Liver (tissue), 9 donors: ENCODE measurements around the gene ARPP21. TPM values are rescaled to one million over a fixed set of nuclear protein-coding genes. Genes with fewer than 3 reads are reported as not detected.

ENCODE experiments used
- DNase-seq: peaks from one replicate; pipeline ENCODE4 v3.0.0-alpha.2; 2017; ENCODE audit warnings: low spot score
- H3K27ac ChIP-seq, 2 donors: one replicate each; pipeline ENCODE4 v1.7.0; 2013; ENCODE audit warnings: inconsistent platforms in 2 of 2, low read length in 2 of 2, control low read depth in 1 of 2, low read depth in 1 of 2, mild to moderate bottlenecking in 1 of 2
- H3K27me3 ChIP-seq, 4 donors: one replicate each; pipeline versions ENCODE4 v1.6.1 to v1.7.0; 2013; ENCODE audit warnings: low read length in 3 of 4, inconsistent platforms in 1 of 4, mild to moderate bottlenecking in 1 of 4, moderate library complexity in 1 of 4; ENCODE audit not compliant: control insufficient read depth in 4 of 4, insufficient read depth in 4 of 4
- H3K36me3 ChIP-seq, 4 donors: one replicate each; pipeline versions ENCODE4 v1.6.1 to v1.7.0; 2013; ENCODE audit warnings: low read length in 3 of 4, mild to moderate bottlenecking in 3 of 4, low read depth in 1 of 4, moderate library complexity in 1 of 4; ENCODE audit not compliant: control insufficient read depth in 4 of 4, insufficient read depth in 3 of 4
- H3K4me1 ChIP-seq, 4 donors: one replicate each; pipeline versions ENCODE4 v1.6.1 to v1.7.0; 2013; ENCODE audit warnings: low read length in 3 of 4, mild to moderate bottlenecking in 3 of 4, moderate library complexity in 1 of 4; ENCODE audit not compliant: control insufficient read depth in 4 of 4, insufficient read depth in 4 of 4
- H3K4me3 ChIP-seq, 3 donors: one replicate each; pipeline versions ENCODE4 v1.6.1 to v1.7.0; 2013; ENCODE audit warnings: low read length in 3 of 3, control low read depth in 1 of 3, low read depth in 1 of 3, mild to moderate bottlenecking in 1 of 3
- H3K9ac ChIP-seq, 2 donors: one replicate each; pipeline ENCODE4 v1.7.0; 2013; ENCODE audit warnings: low read length in 2 of 2, mild to moderate bottlenecking in 2 of 2, moderate library complexity in 2 of 2, control low read depth in 1 of 2, low read depth in 1 of 2
- H3K9me3 ChIP-seq, 4 donors: one replicate each; pipeline versions ENCODE4 v1.6.1 to v1.7.0; 2013; ENCODE audit warnings: low read length in 3 of 4; ENCODE audit not compliant: control insufficient read depth in 4 of 4
- ATF3 ChIP-seq: IDR thresholded peaks from 2 replicates; pipeline ENCODE4 v1.6.1; 2016; ENCODE audit warnings: antibody characterized with exemption
- FOXA1 ChIP-seq: IDR thresholded peaks from 2 replicates; pipeline ENCODE4 v1.6.1; 2016; ENCODE audit warnings: antibody characterized with exemption
- FOXA2 ChIP-seq: IDR thresholded peaks from 2 replicates; pipeline ENCODE4 v1.6.1; 2016; ENCODE audit warnings: antibody characterized with exemption
- GABPA ChIP-seq, 2 donors: IDR thresholded peaks in 1 of 2; conservative IDR thresholded peaks in 1 of 2; 2 replicates each; pipeline ENCODE4 v1.6.1; 2016; ENCODE audit warnings: antibody characterized with exemption in 2 of 2, mild to moderate bottlenecking in 1 of 2, moderate library complexity in 1 of 2
- HNF4A ChIP-seq, 2 donors: conservative IDR thresholded peaks; 2 replicates each; pipeline ENCODE4 v1.6.1; 2016; ENCODE audit warnings: antibody characterized with exemption in 2 of 2, mild to moderate bottlenecking in 2 of 2
- JUND ChIP-seq, 2 donors: IDR thresholded peaks; 2 replicates each; pipeline ENCODE4 v1.6.1; 2016; ENCODE audit warnings: antibody characterized with exemption in 2 of 2
- MAX ChIP-seq: IDR thresholded peaks from 2 replicates; pipeline ENCODE4 v1.6.1; 2016; ENCODE audit warnings: antibody characterized with exemption
- NR2F2 ChIP-seq: IDR thresholded peaks from 2 replicates; pipeline ENCODE4 v1.6.1; 2016; ENCODE audit warnings: antibody characterized with exemption
- REST ChIP-seq: IDR thresholded peaks from 2 replicates; pipeline ENCODE4 v1.6.1; 2016; ENCODE audit warnings: antibody characterized with exemption, mild to moderate bottlenecking
- RXRA ChIP-seq, 2 donors: IDR thresholded peaks; 2 replicates each; pipeline ENCODE4 v1.6.1; 2017 to 2018; ENCODE audit warnings: antibody characterized with exemption in 2 of 2, mild to moderate bottlenecking in 1 of 2
- SP1 ChIP-seq: IDR thresholded peaks from 2 replicates; pipeline ENCODE4 v1.6.1; 2018; ENCODE audit warnings: antibody characterized with exemption, mild to moderate bottlenecking
- WGBS: extraction: QIAGEN DNeasy Blood & Tissue Kit; methylation state at CpG from one replicate; pipeline ENCODE4 v1.1.7; 2013; 5-methylcytosine and 5-hydroxymethylcytosine counted together
- polyA plus RNA-seq, 2 donors: library from polyadenylated mRNA; stranded (reverse) in 1 of 2; unstranded in 1 of 2; fragments of 200-250 nt in 1 of 2; fragments of >200 nt in 1 of 2; fragmentation: Nextera tagmentation in 1 of 2; extraction: Ambion mirVana in 1 of 2; gene quantifications; one replicate each; pipeline versions ENCODE4 v1.2.1 to v1.2.3, GENCODE V29; 2013 to 2015
- total RNA-seq, 2 donors: library from RNA; depleted of rRNA; stranded (reverse); fragments of >200 nt; gene quantifications; one replicate each; pipeline ENCODE4 v1.2.3, GENCODE V29; 2014
- TF ChIP-seq, protein P1 (sequence below): fragments of 150-350 bp; IDR thresholded peaks from 2 replicates; pipeline ENCODE4 v1.5.1; 2017; ENCODE audit warnings: improper control_type of control experiment, low read depth, low read length; ENCODE audit not compliant: missing input control
- TF ChIP-seq, protein P2 (sequence below): IDR thresholded peaks from 2 replicates; pipeline ENCODE4 v1.6.1; 2016; ENCODE audit warnings: antibody characterized with exemption
- donor health status: healthy.
- donor health status: healthy.
- donor health status: healthy.
- donor health status: healthy.
- donor health status: healthy.

ARPP21 gene
- total and polyA plus RNA-seq, 4 donors = 0.42 to 1.3 (median 0.66) TPM; not detected in 1

DNA sequence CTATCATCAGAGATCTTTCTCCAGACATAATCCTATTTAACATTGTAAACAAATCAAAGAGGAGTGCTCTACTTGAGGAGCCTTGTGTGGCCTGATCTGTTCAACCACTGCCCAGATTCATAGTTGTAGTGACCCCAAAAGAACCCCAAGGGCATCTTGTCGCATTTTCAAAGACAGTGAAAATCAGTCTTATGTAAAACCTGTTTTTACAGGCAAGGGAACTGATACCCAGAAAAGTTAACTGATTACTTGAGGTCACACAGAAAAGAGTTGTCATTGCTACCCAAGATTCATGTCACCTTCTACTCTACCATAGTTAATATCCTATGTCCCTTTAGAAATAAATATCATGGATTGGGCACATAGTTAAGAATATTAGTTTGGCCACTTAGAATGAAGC is 40.5 kb upstream of the ARPP21 start:
- Histone ChIP-seq H3K4me1 (no peaks in the 10 kb centered on the region), H3K27me3 (no peaks in the 10 kb centered on the region), H3K36me3 (no peaks in the 10 kb centered on the region), H3K4me3 (no peak overlapping the region), H3K9ac (no peak overlapping the region), H3K9me3 (no peaks in the 10 kb centered on the region), H3K27ac (no peak overlapping the region)
- 87% methylated on average over 1 of the region's 1 CpG for WGBS
- DNase-seq = no peak
- no peak for TF ChIP-seq ATF3
- TF ChIP-seq MAX = no peak
- no peak for TF ChIP-seq JUND (IDR thresholded peaks at IDR 0.05)
- no peak for TF ChIP-seq RXRA (IDR thresholded peaks at IDR 0.05)
- no peak for TF ChIP-seq FOXA2
- TF ChIP-seq GABPA (IDR thresholded peaks at IDR 0.05 in 1 of 2, conservative IDR thresholded peaks at IDR 0.05 in 1 of 2) = no peak
- TF ChIP-seq FOXA1 = no peak

GRCh38 chr3:35601959-35602358 is 37.4 kb upstream of the ARPP21 start:
- H3K9me3 ChIP-seq = no peaks in the 10 kb centered on the region
- H3K4me1 ChIP-seq = no peaks in the 10 kb centered on the region
- no peaks in the 10 kb centered on the region for H3K36me3 ChIP-seq
- H3K4me3 ChIP-seq = no peak overlapping the region
- TF ChIP-seq, protein P1, sequence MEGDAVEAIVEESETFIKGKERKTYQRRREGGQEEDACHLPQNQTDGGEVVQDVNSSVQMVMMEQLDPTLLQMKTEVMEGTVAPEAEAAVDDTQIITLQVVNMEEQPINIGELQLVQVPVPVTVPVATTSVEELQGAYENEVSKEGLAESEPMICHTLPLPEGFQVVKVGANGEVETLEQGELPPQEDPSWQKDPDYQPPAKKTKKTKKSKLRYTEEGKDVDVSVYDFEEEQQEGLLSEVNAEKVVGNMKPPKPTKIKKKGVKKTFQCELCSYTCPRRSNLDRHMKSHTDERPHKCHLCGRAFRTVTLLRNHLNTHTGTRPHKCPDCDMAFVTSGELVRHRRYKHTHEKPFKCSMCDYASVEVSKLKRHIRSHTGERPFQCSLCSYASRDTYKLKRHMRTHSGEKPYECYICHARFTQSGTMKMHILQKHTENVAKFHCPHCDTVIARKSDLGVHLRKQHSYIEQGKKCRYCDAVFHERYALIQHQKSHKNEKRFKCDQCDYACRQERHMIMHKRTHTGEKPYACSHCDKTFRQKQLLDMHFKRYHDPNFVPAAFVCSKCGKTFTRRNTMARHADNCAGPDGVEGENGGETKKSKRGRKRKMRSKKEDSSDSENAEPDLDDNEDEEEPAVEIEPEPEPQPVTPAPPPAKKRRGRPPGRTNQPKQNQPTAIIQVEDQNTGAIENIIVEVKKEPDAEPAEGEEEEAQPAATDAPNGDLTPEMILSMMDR = no peak
- TF ChIP-seq RXRA (IDR thresholded peaks at IDR 0.05) (no peak), JUND (IDR thresholded peaks at IDR 0.05) (no peak), FOXA2 (no peak), GABPA (IDR thresholded peaks at IDR 0.05 in 1 of 2, conservative IDR thresholded peaks at IDR 0.05 in 1 of 2) (no peak)
- H3K27me3 ChIP-seq = no peaks in the 10 kb centered on the region
- DNase-seq = no peak
- no peak overlapping the region for H3K9ac ChIP-seq
- no peak overlapping the region for H3K27ac ChIP-seq

- no peak overlapping the region for H3K4me3 ChIP-seq
- H3K9me3 ChIP-seq = no peaks in the 10 kb centered on the region
- WGBS = 84% methylated on average over 7 of the region's 7 CpGs
- TF ChIP-seq, protein P2, sequence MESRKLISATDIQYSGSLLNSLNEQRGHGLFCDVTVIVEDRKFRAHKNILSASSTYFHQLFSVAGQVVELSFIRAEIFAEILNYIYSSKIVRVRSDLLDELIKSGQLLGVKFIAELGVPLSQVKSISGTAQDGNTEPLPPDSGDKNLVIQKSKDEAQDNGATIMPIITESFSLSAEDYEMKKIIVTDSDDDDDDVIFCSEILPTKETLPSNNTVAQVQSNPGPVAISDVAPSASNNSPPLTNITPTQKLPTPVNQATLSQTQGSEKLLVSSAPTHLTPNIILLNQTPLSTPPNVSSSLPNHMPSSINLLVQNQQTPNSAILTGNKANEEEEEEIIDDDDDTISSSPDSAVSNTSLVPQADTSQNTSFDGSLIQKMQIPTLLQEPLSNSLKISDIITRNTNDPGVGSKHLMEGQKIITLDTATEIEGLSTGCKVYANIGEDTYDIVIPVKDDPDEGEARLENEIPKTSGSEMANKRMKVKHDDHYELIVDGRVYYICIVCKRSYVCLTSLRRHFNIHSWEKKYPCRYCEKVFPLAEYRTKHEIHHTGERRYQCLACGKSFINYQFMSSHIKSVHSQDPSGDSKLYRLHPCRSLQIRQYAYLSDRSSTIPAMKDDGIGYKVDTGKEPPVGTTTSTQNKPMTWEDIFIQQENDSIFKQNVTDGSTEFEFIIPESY = no peak
- TF ChIP-seq RXRA (IDR thresholded peaks at IDR 0.05) = peak in 1 of 2 donors; percentile 27
- no peak for TF ChIP-seq HNF4A (conservative IDR thresholded peaks at IDR 0.05)
- TF ChIP-seq REST = no peak
- TF ChIP-seq SP1 = no peak
- TF ChIP-seq GABPA (IDR thresholded peaks at IDR 0.05 in 1 of 2, conservative IDR thresholded peaks at IDR 0.05 in 1 of 2) = no peak
- no peak for TF ChIP-seq NR2F2
- TF ChIP-seq JUND (IDR thresholded peaks at IDR 0.05) = no peak
- no peaks in the 10 kb centered on the region for H3K4me1 ChIP-seq
- no peaks in the 10 kb centered on the region for H3K36me3 ChIP-seq
- H3K9ac ChIP-seq = no peak overlapping the region
- no peak for DNase-seq
- H3K27me3 ChIP-seq = no peaks in the 10 kb centered on the region
- no peak overlapping the region for H3K27ac ChIP-seq
Observed at GRCh38 chr3:35602395-35602936, 36.9 kb upstream of the ARPP21 start.
